DMS153 treated with DMSO at 0.1 percent for 48 hours (cell line): ENCODE data around the gene CHD6.

Experiments
- DNase-seq: peaks from one replicate; lab custom pipeline; 2025; ENCODE audit not compliant: unreplicated experiment; lab: John Stamatoyannopoulos, UW

The CHD6 gene

GRCh38 chr20:41617902-41618806, at the start of gene CHD6:
Gene CHD6 (minus strand): TSS chr20:41618377. CDS start chr20:41551337, 67,040 bp downstream.
- DNase-seq: peak; percentile 92

- no peak for DNase-seq
Measured at GRCh38 chr20:41664584-41664983, 46.4 kb upstream of the CHD6 start.

- DNase-seq: no peak
Measured at GRCh38 chr20:41657655-41658054, 39.5 kb upstream of the CHD6 start.

- DNase-seq: peak; percentile 8
Measured at GRCh38 chr20:41655962-41656618, 37.9 kb upstream of the CHD6 start.

GRCh38 chr20:41654884-41655283, 36.7 kb upstream of the CHD6 start:
- DNase-seq: no peak

GRCh38 chr20:41654292-41654691, 36.1 kb upstream of the CHD6 start:
- DNase-seq: peak; percentile 72

- DNase-seq: peak; percentile 98
Measured at GRCh38 chr20:41650231-41650948, 32.2 kb upstream of the CHD6 start.

GRCh38 chr20:41649489-41649888, 31.3 kb upstream of the CHD6 start:
- DNase-seq: peak; percentile 72

- DNase-seq: no peak
Measured at GRCh38 chr20:41645372-41645771, 27.2 kb upstream of the CHD6 start.

- peak; percentile 87 for DNase-seq
Measured at GRCh38 chr20:41643504-41643938, 25.3 kb upstream of the CHD6 start.

- no peak for DNase-seq
Measured at GRCh38 chr20:41639630-41640029, 21.5 kb upstream of the CHD6 start.

- no peak for DNase-seq
Measured at GRCh38 chr20:41638456-41638855, 20.3 kb upstream of the CHD6 start.

GRCh38 chr20:41635158-41635557, 17.0 kb upstream of the CHD6 start:
- DNase-seq: no peak

GRCh38 chr20:41632896-41633295, 14.7 kb upstream of the CHD6 start:
- no peak for DNase-seq

- no peak for DNase-seq
Measured at GRCh38 chr20:41631826-41632225, 13.6 kb upstream of the CHD6 start.

- no peak for DNase-seq
Measured at GRCh38 chr20:41630846-41631245, 12.7 kb upstream of the CHD6 start.

- DNase-seq: no peak
Measured at GRCh38 chr20:41627611-41628244, 9.6 kb upstream of the CHD6 start.

GRCh38 chr20:41627001-41627495, 8.9 kb upstream of the CHD6 start:
- no peak for DNase-seq

- no peak for DNase-seq
Measured at GRCh38 chr20:41623625-41624375, 5.6 kb upstream of the CHD6 start.

GRCh38 chr20:41622584-41622983, 4.4 kb upstream of the CHD6 start:
- no peak for DNase-seq
